ENCODE results near the gene KRT31.
"Not testable (repeated sequence)": the region's sequence is repeated elsewhere in the genome, so short reads cannot be mapped to it uniquely, and the experiment has no call there.

KRT31 gene

GRCh38 chr17:41387670-41388069, 9.7 kb downstream of the KRT31 start:
- DNase-seq (ENCODE audit: low spot score): no peak

- DNase-seq (ENCODE audit: low spot score): no peak
These were observed 11.2 kb downstream of the KRT31 start for GRCh38 chr17:41386227-41386626.

GRCh38 chr17:41383690-41384089, 13.7 kb downstream of the KRT31 start:
- no peak for DNase-seq (ENCODE audit: low spot score)

GRCh38 chr17:41382394-41382793, 15.0 kb downstream of the KRT31 start:
- no peak for DNase-seq (ENCODE audit: low spot score)

- not testable (repeated sequence) for DNase-seq (ENCODE audit: low spot score)
These were observed 15.5 kb downstream of the KRT31 start, which contains the start of gene KRT34 for GRCh38 chr17:41381943-41382342. KRT34 (minus strand) TSS chr17:41382306; CDS start chr17:41382246, 60 bp downstream.

- DNase-seq (ENCODE audit: low spot score): not testable (repeated sequence)
These were observed 17.3 kb downstream of the KRT31 start for GRCh38 chr17:41380091-41380490.

- no peak for DNase-seq (ENCODE audit: low spot score)
These were observed 19.9 kb downstream of the KRT31 start for GRCh38 chr17:41377546-41377945.

- DNase-seq (ENCODE audit: low spot score): no peak
These were observed 27.7 kb downstream of the KRT31 start, which contains the start of gene KRT33B for GRCh38 chr17:41369713-41370112. KRT33B (minus strand) TSS chr17:41369813; CDS start chr17:41369750, 63 bp downstream.

GRCh38 chr17:41369023-41369422, 28.4 kb downstream of the KRT31 start:
- DNase-seq (ENCODE audit: low spot score): no peak

GRCh38 chr17:41367426-41368075, 29.9 kb downstream of the KRT31 start:
- DNase-seq (ENCODE audit: low spot score): no peak

- no peak for DNase-seq (ENCODE audit: low spot score)
These were observed 31.3 kb downstream of the KRT31 start for GRCh38 chr17:41366070-41366469.

GRCh38 chr17:41363881-41364280, 33.5 kb downstream of the KRT31 start:
- no peak for DNase-seq (ENCODE audit: low spot score)

- no peak for DNase-seq (ENCODE audit: low spot score)
These were observed 37.0 kb downstream of the KRT31 start for GRCh38 chr17:41360296-41360995.

GRCh38 chr17:41354536-41354935, 42.9 kb downstream of the KRT31 start:
- no peak for DNase-seq (ENCODE audit: low spot score)

- DNase-seq (ENCODE audit: low spot score): no peak
These were observed 44.6 kb downstream of the KRT31 start for GRCh38 chr17:41352597-41353366.

- DNase-seq (ENCODE audit: low spot score): no peak
These were observed 46.2 kb downstream of the KRT31 start for GRCh38 chr17:41351177-41351576.

- DNase-seq (ENCODE audit: low spot score): not testable (repeated sequence)
These were observed 47.0 kb downstream of the KRT31 start, which contains the start of gene KRT33A for GRCh38 chr17:41350381-41350878. KRT33A (minus strand) TSS chr17:41350828; CDS start chr17:41350767, 61 bp downstream.

- no peak for DNase-seq (ENCODE audit: low spot score)
These were observed 49.3 kb downstream of the KRT31 start for GRCh38 chr17:41347869-41348760.

- not testable (repeated sequence) for DNase-seq (ENCODE audit: low spot score)
These were observed 51.0 kb downstream of the KRT31 start for GRCh38 chr17:41346421-41346820.

GRCh38 chr17:41345992-41346391, 51.4 kb downstream of the KRT31 start:
- no peak for DNase-seq (ENCODE audit: low spot score)
